Osteoblast (primary cell): Measurements from ENCODE around the gene NACC2. TPM values are rescaled to one million over a fixed set of nuclear protein-coding genes. Genes with fewer than 3 reads are reported as not detected.

Experiments used
- DNase-seq: peaks from one replicate; pipeline ENCODE4 v3.0.0; 2011; ENCODE audit warnings: low spot score, mixed read lengths; ENCODE audit not compliant: insufficient read length; ENCODE audit errors: missing footprints
- H2AFZ ChIP-seq: 2 replicates; pipeline ENCODE4 v1.6.0; 2011; ENCODE audit warnings: mild to moderate bottlenecking, low read length
- H3K27ac ChIP-seq: 2 replicates; pipeline ENCODE4 v1.5.1; 2011; ENCODE audit warnings: mild to moderate bottlenecking, low read depth, low read length, moderate library complexity
- H3K27me3 ChIP-seq: 2 replicates; pipeline ENCODE4 v1.6.0; 2012; ENCODE audit warnings: mild to moderate bottlenecking, control low read depth, inconsistent platforms, low read length, moderate library complexity; ENCODE audit not compliant: insufficient read depth
- H3K36me3 ChIP-seq: 2 replicates; pipeline ENCODE4 v1.5.1; 2011; ENCODE audit warnings: mild to moderate bottlenecking, low read length, control low read depth, moderate library complexity; ENCODE audit not compliant: insufficient read depth
- H3K4me1 ChIP-seq: 2 replicates; pipeline ENCODE4 v1.5.1; 2011; ENCODE audit warnings: mild to moderate bottlenecking, low read length, control low read depth, moderate library complexity; ENCODE audit not compliant: insufficient read depth
- H3K4me2 ChIP-seq: 2 replicates; pipeline ENCODE4 v1.6.0; 2011; ENCODE audit warnings: mild to moderate bottlenecking, low read length; ENCODE audit not compliant: insufficient read depth
- H3K4me3 ChIP-seq: fragments of 200-600 bp; sonication (generic); 3 replicates; pipeline ENCODE4 v1.5.1; 2012; ENCODE audit warnings: mild to moderate bottlenecking, low read length, inconsistent platforms; ENCODE audit not compliant: insufficient read depth
- H3K79me2 ChIP-seq: 2 replicates; pipeline ENCODE4 v1.6.0; 2012; ENCODE audit warnings: mild to moderate bottlenecking, low read length, control low read depth, inconsistent platforms; ENCODE audit not compliant: insufficient read depth
- H3K9me3 ChIP-seq: 2 replicates; pipeline ENCODE4 v1.5.1; 2011; ENCODE audit warnings: low read depth, low read length, control low read depth
- H4K20me1 ChIP-seq: 2 replicates; pipeline ENCODE4 v1.6.0; 2012; ENCODE audit warnings: mild to moderate bottlenecking, low read length, control low read depth; ENCODE audit not compliant: insufficient read depth
- total RNA-seq: library from RNA; depleted of rRNA; stranded (reverse); fragments of >200 nt; gene quantifications from 2 replicates; pipeline ENCODE4 v1.2.3, GENCODE V29; 2012
- TF ChIP-seq, protein P1 (sequence below): IDR thresholded peaks from 2 replicates; pipeline ENCODE4 v1.5.1; 2011; ENCODE audit warnings: mild to moderate bottlenecking, low read depth, low read length, moderate library complexity; ENCODE audit errors: extremely low read depth

The NACC2 gene
- total RNA-seq, 1 donor, result 32.9 TPM

DNA sequence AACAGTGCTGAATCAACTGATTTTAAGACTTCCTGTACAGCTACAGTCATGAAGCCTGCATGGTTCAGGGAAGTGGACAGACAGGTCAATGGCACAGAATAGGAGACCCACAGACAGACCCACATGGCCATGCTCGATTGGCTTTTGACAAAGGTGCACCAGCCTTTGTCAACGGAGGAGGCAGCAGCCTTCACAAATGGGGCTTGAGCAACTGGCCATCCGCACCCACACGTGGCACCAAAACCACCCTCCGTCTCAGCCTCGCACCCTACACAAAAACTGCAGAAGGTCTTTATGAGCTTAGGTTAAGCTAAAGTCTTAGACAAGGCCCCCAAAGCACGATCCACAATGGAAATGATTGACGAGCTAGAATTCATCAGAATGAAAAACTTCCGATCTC is 74.4 kb downstream of the NACC2 start:
- Histone ChIP-seq H2AFZ (no peak overlapping the region), H4K20me1 (peaks cover 79% of the 10 kb centered on the region), H3K4me1 (peaks cover 12% of the 10 kb centered on the region), H3K9me3 (no peaks in the 10 kb centered on the region), H3K4me3 (no peak overlapping the region), H3K36me3 (no peaks in the 10 kb centered on the region), H3K27me3 (no peaks in the 10 kb centered on the region), H3K27ac (no peak overlapping the region), H3K4me2 (no peak overlapping the region), H3K79me2 (peaks cover 77% of the 10 kb centered on the region)
- TF ChIP-seq, protein P1, sequence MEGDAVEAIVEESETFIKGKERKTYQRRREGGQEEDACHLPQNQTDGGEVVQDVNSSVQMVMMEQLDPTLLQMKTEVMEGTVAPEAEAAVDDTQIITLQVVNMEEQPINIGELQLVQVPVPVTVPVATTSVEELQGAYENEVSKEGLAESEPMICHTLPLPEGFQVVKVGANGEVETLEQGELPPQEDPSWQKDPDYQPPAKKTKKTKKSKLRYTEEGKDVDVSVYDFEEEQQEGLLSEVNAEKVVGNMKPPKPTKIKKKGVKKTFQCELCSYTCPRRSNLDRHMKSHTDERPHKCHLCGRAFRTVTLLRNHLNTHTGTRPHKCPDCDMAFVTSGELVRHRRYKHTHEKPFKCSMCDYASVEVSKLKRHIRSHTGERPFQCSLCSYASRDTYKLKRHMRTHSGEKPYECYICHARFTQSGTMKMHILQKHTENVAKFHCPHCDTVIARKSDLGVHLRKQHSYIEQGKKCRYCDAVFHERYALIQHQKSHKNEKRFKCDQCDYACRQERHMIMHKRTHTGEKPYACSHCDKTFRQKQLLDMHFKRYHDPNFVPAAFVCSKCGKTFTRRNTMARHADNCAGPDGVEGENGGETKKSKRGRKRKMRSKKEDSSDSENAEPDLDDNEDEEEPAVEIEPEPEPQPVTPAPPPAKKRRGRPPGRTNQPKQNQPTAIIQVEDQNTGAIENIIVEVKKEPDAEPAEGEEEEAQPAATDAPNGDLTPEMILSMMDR, result no peak
- peak; percentile 59 for DNase-seq

- Histone ChIP-seq H3K4me2 (no peak overlapping the region), H4K20me1 (peaks cover 82% of the 10 kb centered on the region), H3K36me3 (no peaks in the 10 kb centered on the region), H3K9me3 (no peaks in the 10 kb centered on the region), H3K4me1 (peaks cover 12% of the 10 kb centered on the region), H2AFZ (no peak overlapping the region), H3K79me2 (peaks cover 77% of the 10 kb centered on the region), H3K27ac (no peak overlapping the region), H3K4me3 (no peak overlapping the region), H3K27me3 (no peaks in the 10 kb centered on the region)
- TF ChIP-seq, protein P1, result no peak
- DNase-seq, result peak; percentile 44
Observed at GRCh38 chr9:136020206-136020605, 74.9 kb downstream of the NACC2 start.

DNA sequence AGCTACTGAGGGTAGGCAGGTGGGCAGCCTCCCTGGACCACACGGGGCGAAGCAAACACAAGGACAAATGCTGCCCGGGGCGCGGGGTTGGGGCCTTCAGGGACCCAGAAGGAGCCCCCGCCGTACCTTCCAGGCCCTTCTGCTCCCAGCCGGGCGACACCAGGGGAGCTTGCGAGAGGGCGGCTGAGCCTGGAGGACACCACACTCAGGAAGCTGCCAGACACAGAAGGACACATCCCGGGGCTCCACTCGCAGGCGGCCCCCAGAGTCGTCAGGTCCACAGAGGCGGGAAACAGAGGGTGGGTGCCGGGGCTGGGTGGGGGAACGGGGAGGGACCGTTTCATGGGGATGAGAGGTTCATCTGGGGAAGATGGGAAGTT is 75.4 kb downstream of the NACC2 start:
- no peaks in the 10 kb centered on the region for H3K9me3 ChIP-seq
- H3K79me2 ChIP-seq, result peaks cover 72% of the 10 kb centered on the region
- TF ChIP-seq, protein P1, result no peak
- no peak overlapping the region for H3K27ac ChIP-seq
- no peaks in the 10 kb centered on the region for H3K36me3 ChIP-seq
- H2AFZ ChIP-seq, result no peak overlapping the region
- peak; percentile 71 for DNase-seq
- no peak overlapping the region for H3K4me2 ChIP-seq
- H3K4me1 ChIP-seq, result peaks cover 12% of the 10 kb centered on the region
- peaks cover 78% of the 10 kb centered on the region for H4K20me1 ChIP-seq
- H3K4me3 ChIP-seq, result no peak overlapping the region
- no peaks in the 10 kb centered on the region for H3K27me3 ChIP-seq

- Histone ChIP-seq H3K79me2 (peaks cover 68% of the 10 kb centered on the region), H3K4me1 (peaks cover 6% of the 10 kb centered on the region), H3K27ac (no peak overlapping the region), H4K20me1 (peaks cover 73% of the 10 kb centered on the region), H3K9me3 (no peaks in the 10 kb centered on the region), H3K27me3 (no peaks in the 10 kb centered on the region), H2AFZ (no peak overlapping the region), H3K4me3 (no peak overlapping the region), H3K36me3 (no peaks in the 10 kb centered on the region), H3K4me2 (no peak overlapping the region)
- DNase-seq, result peak; percentile 51
- TF ChIP-seq, protein P1, result no peak
Observed at GRCh38 chr9:136019041-136019680, 75.9 kb downstream of the NACC2 start.
